Adrenal gland (tissue), 5 donors: ENCODE measurements around the gene TNNI3K.

Experiments used
- CTCF ChIP-seq, 6 experiments: fragments of 450-650 bp in 4 of 6; fragments of 200-600 bp in 2 of 6; sonication (generic) in 1 of 6; IDR thresholded peaks; 1 replicate in 5 of 6; 2 replicates in 1 of 6; pipeline versions ENCODE4 v1.5.1 to v1.8.0; 2016 to 2021; ENCODE audit warnings: antibody characterized with exemption in 6 of 6, mild to moderate bottlenecking in 2 of 6, moderate library complexity in 1 of 6
- POLR2A ChIP-seq, 2 donors: fragments of 450-650 bp; IDR thresholded peaks; one replicate each; pipeline ENCODE4 v1.6.1; 2017; ENCODE audit warnings: antibody characterized with exemption in 2 of 2, mild to moderate bottlenecking in 2 of 2, moderate library complexity in 1 of 2
- donor health status: DM: no; HTN: no; CAD: no.

- no peak for TF ChIP-seq CTCF (IDR thresholded peaks at IDR 0.05)
- TF ChIP-seq POLR2A (IDR thresholded peaks at IDR 0.05): no peak
These were observed 171.6 kb downstream of the TNNI3K start for GRCh38 chr1:74406759-74407158.
